ENCODE data around the gene LHFPL6.

LHFPL6 gene

DNA sequence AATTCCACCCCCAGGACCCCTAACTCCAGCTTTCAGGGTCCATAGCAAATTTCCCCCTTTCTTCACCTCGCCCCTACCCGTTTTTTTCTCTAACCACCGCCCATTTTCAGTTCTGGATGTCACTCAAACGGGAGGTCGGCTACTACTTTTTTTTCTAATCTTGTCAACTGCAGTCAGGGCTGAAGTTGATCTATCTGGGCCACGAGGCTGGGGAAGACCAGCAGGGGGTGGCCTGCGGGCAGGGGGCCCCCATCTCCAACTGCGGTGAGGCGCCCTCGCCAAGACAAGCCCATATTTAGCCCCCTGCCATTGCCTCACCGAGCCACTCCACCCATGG is 748 bp downstream of the LHFPL6 start:
- Mint-ChIP-seq H3K9me3 (no peaks in the 10 kb centered on the region), H3K27me3 (peaks cover 69% of the 10 kb centered on the region), H3K4me3 (peak overlapping the region; percentile 78), H3K36me3 (ENCODE audit: low read depth) (no peaks in the 10 kb centered on the region), H3K27ac (no peak overlapping the region), H3K4me1 (ENCODE audit: low read depth) (peaks cover 14% of the 10 kb centered on the region)

DNA sequence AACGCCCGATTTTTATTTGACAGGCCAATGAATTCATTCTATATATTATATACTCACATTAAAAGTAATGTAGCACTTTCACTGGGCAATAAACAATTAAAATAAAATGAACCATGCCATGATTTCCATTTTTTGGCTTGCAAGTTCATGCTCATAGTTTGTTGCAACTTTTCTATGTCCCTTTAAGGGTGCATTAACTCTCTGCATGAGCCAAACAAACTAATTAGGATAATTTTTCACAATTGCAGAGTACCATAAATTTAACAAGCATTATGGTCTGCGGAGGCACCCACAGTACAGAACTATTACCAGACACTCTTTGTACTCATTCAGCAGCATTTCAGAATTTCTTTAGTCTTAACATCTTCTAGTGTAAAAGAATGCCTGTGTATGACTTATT is 1.4 kb downstream of the LHFPL6 start:
- Mint-ChIP-seq H3K4me1 (ENCODE audit: low read depth) (peaks cover 14% of the 10 kb centered on the region), H3K9me3 (no peaks in the 10 kb centered on the region), H3K4me3 (peak overlapping the region; percentile 78), H3K27ac (no peak overlapping the region), H3K27me3 (peaks cover 69% of the 10 kb centered on the region), H3K36me3 (ENCODE audit: low read depth) (no peaks in the 10 kb centered on the region)

DNA sequence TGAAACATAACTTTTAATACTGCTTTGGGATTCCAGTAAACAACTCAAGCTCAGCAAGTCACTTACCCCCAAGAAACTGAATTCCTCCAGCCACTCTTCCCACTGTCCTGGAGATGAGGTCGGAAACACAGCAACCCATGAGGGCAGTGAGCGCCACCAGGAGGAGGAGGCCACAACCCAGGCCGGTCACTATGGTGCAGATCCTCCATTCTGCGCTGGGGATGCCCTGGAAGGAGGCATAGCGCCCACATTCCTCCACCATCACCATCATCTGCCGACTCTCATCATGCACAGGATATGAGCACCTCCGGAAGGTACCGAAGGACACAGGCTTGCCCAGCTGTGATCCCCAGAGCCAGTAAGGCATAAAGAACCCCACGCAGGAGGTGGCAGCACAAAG is 2.2 kb downstream of the LHFPL6 start:
- H3K4me3 Mint-ChIP-seq = no peak overlapping the region
- peaks cover 69% of the 10 kb centered on the region for H3K27me3 Mint-ChIP-seq
- no peak overlapping the region for H3K27ac Mint-ChIP-seq
- no peaks in the 10 kb centered on the region for H3K9me3 Mint-ChIP-seq
- no peaks in the 10 kb centered on the region for H3K36me3 Mint-ChIP-seq (ENCODE audit: low read depth)
- peaks cover 14% of the 10 kb centered on the region for H3K4me1 Mint-ChIP-seq (ENCODE audit: low read depth)

DNA sequence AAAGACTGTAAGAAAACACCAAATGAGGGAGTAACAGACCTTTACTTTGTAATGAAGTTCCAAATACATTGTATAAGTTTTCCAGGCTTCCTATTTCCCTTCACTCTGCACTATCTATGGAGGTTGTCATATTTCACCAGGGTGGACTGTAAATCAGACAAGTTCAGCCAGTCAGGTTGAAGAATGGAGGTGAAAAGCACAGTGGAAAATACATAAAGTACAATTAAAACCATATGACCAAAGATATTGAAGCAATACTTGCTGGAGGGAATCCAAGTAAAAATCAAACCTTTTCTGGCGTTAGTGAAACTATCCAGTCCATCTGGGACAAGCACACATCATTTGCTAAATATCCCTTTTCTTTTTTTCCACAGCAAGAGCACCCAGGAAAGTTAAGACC is 3.2 kb downstream of the LHFPL6 start:
- H3K4me1 Mint-ChIP-seq (ENCODE audit: low read depth) = peaks cover 14% of the 10 kb centered on the region
- peaks cover 61% of the 10 kb centered on the region for H3K27me3 Mint-ChIP-seq
- H3K4me3 Mint-ChIP-seq = no peak overlapping the region
- H3K9me3 Mint-ChIP-seq = no peaks in the 10 kb centered on the region
- H3K27ac Mint-ChIP-seq = no peak overlapping the region
- H3K36me3 Mint-ChIP-seq (ENCODE audit: low read depth) = no peaks in the 10 kb centered on the region

DNA sequence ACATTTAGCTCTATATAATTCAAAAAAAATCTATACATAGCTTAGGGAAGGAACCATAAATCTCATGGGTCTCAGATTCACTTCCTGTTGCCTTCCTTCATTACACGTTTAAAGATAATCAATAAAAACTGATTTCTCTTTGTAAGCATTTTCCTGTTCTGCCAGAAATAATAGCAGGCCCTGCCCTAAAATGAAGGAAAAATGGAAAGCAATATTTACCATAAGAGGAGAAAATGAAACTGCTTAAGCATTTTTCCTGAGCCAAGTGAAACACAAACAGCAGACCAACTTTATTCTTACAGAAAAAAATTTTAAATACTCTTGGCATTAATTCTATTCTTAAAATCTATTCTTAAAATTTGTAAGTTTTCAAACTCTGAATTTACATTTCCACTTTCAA is 4.0 kb downstream of the LHFPL6 start:
- Mint-ChIP-seq H3K36me3 (ENCODE audit: low read depth) (no peaks in the 10 kb centered on the region), H3K27me3 (peaks cover 52% of the 10 kb centered on the region), H3K27ac (no peak overlapping the region), H3K9me3 (no peaks in the 10 kb centered on the region), H3K4me3 (no peak overlapping the region), H3K4me1 (ENCODE audit: low read depth) (peaks cover 14% of the 10 kb centered on the region)

DNA sequence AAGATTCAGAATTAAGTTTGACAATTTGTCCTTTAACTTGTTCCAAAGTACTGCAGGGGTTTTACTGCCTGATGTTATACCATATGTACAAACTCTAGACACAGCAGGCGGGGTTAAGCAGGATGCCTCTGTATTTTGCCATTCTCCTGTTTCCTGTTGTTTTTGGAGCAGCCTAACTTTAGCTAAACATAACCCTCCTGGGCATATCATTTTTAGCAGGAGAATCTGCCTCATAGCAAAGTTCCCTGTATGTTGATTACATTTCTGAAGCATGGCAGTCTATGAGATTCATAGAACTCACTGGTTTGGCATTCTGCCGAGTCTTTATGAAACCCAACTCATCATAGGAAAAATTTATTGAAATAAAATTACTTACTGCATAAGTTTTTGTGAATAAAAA is 5.2 kb downstream of the LHFPL6 start:
- peaks cover 44% of the 10 kb centered on the region for H3K27me3 Mint-ChIP-seq
- H3K4me3 Mint-ChIP-seq = no peak overlapping the region
- H3K36me3 Mint-ChIP-seq (ENCODE audit: low read depth) = no peaks in the 10 kb centered on the region
- no peaks in the 10 kb centered on the region for H3K9me3 Mint-ChIP-seq
- H3K27ac Mint-ChIP-seq = no peak overlapping the region
- H3K4me1 Mint-ChIP-seq (ENCODE audit: low read depth) = peaks cover 6% of the 10 kb centered on the region

DNA sequence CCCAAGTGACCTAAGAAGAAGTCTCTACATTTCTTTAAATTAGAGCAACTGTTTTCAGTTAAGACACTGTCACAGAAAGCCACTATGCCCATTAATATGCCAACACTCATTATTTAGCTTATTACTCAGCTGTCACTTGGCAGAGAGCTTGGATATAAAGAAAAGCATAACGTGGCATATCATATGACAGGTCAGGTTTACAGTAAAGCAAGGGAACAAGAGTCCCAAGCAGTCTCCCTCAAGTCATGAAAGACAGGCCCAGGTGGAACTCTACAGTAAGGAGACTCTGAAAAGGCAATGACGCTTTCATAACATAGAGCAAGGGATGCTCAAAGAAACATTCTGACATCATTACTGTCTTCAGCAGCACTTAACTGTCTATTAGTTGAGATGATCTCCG is 6.3 kb downstream of the LHFPL6 start:
- H3K27ac Mint-ChIP-seq = no peak overlapping the region
- H3K4me3 Mint-ChIP-seq = no peak overlapping the region
- no peaks in the 10 kb centered on the region for H3K4me1 Mint-ChIP-seq (ENCODE audit: low read depth)
- no peaks in the 10 kb centered on the region for H3K36me3 Mint-ChIP-seq (ENCODE audit: low read depth)
- no peaks in the 10 kb centered on the region for H3K9me3 Mint-ChIP-seq
- H3K27me3 Mint-ChIP-seq = peaks cover 36% of the 10 kb centered on the region

DNA sequence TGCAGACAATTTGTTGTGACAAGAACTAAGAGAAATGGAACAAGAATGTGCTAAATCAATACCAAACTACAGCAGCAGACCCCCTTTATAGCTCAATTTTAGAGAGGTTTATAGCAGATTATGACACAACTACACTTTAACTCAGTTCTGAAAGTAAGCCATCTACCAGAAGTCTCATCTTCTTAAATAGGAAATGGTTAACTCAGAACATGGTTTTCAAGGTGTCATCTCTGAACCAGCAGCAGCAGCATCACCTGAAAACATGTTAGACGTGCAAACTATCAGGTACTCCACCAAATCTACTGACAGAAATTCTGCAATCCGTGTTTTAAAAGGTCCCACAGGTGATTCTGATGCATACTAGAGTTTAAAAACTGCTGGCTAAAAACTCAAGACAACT is 6.8 kb downstream of the LHFPL6 start:
- Mint-ChIP-seq H3K4me1 (ENCODE audit: low read depth) (no peaks in the 10 kb centered on the region), H3K27me3 (peaks cover 31% of the 10 kb centered on the region), H3K27ac (no peak overlapping the region), H3K4me3 (no peak overlapping the region), H3K36me3 (ENCODE audit: low read depth) (no peaks in the 10 kb centered on the region), H3K9me3 (no peaks in the 10 kb centered on the region)

DNA sequence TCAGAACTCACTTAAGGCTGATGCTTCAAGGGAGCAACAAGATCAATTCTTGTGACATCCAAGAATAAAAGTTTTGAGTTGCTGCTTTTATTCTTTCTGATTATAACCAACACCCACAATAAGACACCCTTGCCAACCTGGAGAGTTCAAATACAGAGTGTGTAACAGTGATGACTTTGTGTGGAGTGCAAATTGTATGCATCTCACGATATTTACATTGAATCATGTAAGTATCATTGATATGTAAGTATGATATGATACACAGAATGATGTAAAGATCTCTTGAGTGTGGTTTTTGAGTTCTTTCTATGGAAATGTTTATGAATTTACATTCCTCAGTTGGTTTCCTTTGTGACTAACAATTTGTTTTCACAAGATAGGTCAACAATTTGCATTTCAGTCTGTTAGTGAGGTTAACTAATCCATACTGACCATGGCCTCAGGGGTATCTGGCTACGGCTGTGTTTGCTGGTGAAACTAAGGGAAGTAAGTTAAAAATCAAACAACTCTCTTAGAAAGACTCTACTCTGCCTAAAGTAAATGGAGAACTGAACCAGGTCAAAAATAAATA is 12.4 kb downstream of the LHFPL6 start:
- H3K9me3 Mint-ChIP-seq = no peaks in the 10 kb centered on the region
- no peak overlapping the region for H3K4me3 Mint-ChIP-seq
- no peak overlapping the region for H3K27ac Mint-ChIP-seq
- no peaks in the 10 kb centered on the region for H3K36me3 Mint-ChIP-seq (ENCODE audit: low read depth)
- H3K27me3 Mint-ChIP-seq = peaks cover 3% of the 10 kb centered on the region
- no peaks in the 10 kb centered on the region for H3K4me1 Mint-ChIP-seq (ENCODE audit: low read depth)

DNA sequence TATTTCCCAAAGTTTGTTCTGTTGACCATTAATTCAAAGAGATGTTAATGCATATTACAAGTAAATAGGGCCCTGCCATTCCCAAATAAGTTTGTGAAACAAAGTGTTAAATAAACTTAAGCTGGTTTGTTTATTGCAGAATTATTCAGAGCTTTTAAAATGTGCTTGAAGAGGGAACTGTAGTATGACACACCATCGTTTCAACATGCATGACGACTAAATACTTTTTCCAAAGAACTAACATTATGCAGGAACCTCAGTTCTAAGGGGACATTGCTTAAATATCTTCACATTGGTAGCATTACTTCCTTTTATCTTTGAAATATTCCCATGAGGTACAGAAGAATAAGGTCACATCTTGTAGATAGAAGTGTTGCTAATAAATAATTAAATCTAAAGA is 14.6 kb downstream of the LHFPL6 start:
- H3K4me1 Mint-ChIP-seq (ENCODE audit: low read depth) = no peaks in the 10 kb centered on the region
- H3K4me3 Mint-ChIP-seq = no peak overlapping the region
- no peaks in the 10 kb centered on the region for H3K9me3 Mint-ChIP-seq
- no peak overlapping the region for H3K27ac Mint-ChIP-seq
- peaks cover 3% of the 10 kb centered on the region for H3K27me3 Mint-ChIP-seq
- no peaks in the 10 kb centered on the region for H3K36me3 Mint-ChIP-seq (ENCODE audit: low read depth)

DNA sequence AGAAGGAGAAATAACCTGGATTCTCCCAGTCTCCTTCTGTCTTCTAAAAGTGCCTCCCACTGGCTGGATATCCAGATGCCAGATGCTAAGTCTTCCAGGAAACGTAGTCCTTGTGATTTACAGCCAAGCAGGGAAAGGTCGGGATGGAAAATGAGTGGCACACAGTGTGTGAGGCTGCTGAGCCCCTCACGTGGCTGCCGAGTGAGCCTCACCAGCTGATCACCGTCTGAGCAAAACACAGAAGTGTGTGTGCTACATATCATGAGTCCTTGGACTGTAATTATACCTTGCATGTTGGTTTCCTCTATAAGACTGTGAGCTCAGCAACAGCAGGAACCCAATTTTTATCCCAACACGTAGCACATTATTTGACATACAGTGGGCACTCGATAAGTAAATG is 15.1 kb downstream of the LHFPL6 start:
- H3K27ac Mint-ChIP-seq = no peak overlapping the region

DNA sequence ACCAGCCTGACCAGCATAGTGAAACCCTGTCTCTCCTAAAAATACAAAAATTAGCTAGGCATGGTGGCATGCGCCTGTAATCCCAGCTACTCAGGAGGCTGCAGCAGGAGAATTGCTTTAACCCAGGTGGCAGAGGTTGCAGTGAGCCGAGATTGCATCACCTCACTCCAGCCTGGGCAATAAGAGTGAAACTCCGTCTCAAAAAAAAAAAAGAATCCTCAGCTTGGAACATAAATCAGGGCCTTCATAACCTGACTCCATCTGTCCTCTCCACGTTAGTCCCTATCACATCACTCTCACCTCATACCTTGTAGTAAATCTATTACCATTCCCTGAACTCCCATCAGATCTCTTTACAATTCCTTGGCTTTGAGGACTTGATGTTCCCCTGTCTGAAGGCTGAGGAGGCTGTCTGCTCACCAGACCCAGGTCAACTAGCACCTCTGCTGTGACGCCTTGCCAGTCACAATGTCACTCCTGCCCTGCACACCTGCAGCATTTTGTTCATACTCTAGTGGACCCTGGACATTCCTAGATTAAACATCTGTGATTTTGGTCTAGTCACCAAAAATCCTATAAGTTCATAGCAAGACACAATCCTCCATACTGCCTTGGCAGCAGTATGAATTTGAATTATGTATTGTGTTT is 15.9 kb downstream of the LHFPL6 start:
- Mint-ChIP-seq H3K4me3 (no peak overlapping the region), H3K27ac (no peak overlapping the region), H3K36me3 (ENCODE audit: low read depth) (no peaks in the 10 kb centered on the region), H3K9me3 (no peaks in the 10 kb centered on the region), H3K27me3 (peaks cover 3% of the 10 kb centered on the region), H3K4me1 (ENCODE audit: low read depth) (no peaks in the 10 kb centered on the region)

More for the DNA sequence above, 15.1 kb downstream of the LHFPL6 start:
- no peak overlapping the region for H3K4me3 Mint-ChIP-seq
- no peaks in the 10 kb centered on the region for H3K4me1 Mint-ChIP-seq (ENCODE audit: low read depth)
- H3K27me3 Mint-ChIP-seq = peaks cover 3% of the 10 kb centered on the region
- H3K9me3 Mint-ChIP-seq = no peaks in the 10 kb centered on the region
- no peaks in the 10 kb centered on the region for H3K36me3 Mint-ChIP-seq (ENCODE audit: low read depth)

DNA sequence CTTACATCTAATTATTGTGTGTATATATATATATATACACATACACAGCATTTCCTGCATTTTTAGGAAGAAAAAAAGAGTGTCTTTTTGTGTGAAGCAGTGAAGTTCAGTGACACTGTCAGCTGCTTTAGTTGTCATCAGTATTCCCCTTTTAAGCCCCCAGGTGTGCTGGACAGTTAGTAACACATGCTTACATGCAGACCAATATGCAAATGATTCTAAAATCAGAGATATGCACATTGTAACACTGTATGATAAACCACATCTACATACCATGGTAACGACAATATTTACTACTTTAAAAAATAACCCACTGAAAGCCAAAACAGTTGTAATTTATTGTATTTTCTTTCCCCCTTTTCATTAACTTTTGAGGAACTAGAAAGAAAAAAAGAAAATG is 16.8 kb downstream of the LHFPL6 start:
- Mint-ChIP-seq H3K27ac (no peak overlapping the region), H3K4me3 (no peak overlapping the region), H3K36me3 (ENCODE audit: low read depth) (no peaks in the 10 kb centered on the region), H3K4me1 (ENCODE audit: low read depth) (no peaks in the 10 kb centered on the region), H3K9me3 (no peaks in the 10 kb centered on the region), H3K27me3 (peaks cover 3% of the 10 kb centered on the region)

DNA sequence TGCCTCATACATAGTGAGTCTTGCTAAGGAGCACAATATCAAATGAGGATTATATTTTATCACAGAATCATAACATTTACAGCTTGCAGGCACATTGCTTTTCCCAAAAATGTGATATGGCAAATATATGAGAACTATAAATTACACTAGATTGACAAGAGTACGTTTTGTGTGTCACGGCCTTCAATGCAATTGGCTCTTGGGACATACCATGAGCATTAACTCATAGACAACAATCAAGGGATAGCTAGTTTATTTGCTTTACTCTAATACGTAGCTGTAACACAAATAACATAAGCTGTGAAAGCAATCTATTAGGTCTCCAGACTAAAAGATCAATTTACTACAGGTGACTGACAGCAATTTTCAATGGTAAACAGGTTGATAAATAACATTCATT is 17.8 kb downstream of the LHFPL6 start:
- Mint-ChIP-seq H3K4me1 (ENCODE audit: low read depth) (no peaks in the 10 kb centered on the region), H3K9me3 (no peaks in the 10 kb centered on the region), H3K27me3 (peaks cover under 1% of the 10 kb centered on the region), H3K27ac (no peak overlapping the region), H3K4me3 (no peak overlapping the region), H3K36me3 (ENCODE audit: low read depth) (no peaks in the 10 kb centered on the region)

DNA sequence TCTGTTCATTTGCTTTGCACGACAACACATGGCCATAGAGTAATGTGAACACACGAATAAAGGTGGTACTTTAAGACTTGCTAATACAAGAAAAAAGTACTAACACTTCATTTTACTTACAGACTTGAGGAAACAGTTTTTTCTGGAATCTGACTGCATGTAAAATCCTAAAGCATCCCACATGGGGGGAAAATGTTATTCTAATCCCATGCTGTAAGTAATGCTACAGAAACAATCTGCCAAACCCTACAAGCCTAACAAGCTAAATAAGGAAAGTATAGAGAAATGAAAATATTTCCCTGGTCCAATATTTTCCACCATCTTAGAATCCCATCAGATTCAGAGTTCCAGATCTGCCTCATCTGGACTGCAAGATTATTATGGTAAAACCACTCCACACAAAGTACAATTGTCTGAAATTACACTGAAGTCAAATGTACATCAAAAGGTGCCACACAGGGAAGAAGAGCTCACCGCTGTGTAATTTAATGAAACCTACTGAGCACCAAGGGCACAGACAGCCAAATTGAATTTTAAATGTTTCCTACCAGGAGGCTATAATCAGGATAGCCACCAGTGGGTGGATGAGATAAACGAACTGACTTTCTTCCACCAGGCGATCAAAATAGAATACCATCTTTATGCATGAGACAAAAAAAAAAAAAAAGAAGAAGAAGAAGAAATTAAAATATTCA is 22.0 kb downstream of the LHFPL6 start:
- Mint-ChIP-seq H3K36me3 (ENCODE audit: low read depth) (no peaks in the 10 kb centered on the region), H3K27ac (no peak overlapping the region), H3K9me3 (no peaks in the 10 kb centered on the region), H3K4me3 (no peak overlapping the region), H3K27me3 (peaks cover under 1% of the 10 kb centered on the region), H3K4me1 (ENCODE audit: low read depth) (no peaks in the 10 kb centered on the region)

DNA sequence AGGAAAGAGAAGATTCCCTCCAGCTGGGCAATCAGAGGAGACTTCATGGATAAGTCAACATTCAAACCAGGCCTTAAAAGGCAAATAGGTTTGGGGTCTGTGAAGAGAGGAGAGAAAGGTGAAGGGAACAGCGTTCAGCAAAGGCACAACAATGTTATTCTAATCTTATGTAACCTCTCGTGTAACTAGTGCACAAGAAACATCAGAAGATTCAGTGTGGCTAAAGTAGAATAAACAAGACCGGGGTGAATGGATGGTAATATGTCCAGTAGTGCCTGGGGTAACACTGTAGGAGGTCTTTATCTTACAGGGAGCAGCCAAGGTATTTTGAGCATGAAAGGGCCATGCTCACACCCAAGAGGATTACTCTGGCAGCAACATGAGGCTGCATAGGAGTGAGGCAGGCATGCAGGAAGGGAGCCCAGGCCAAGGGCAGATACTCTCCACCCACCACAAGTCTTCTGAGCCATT is 24.1 kb downstream of the LHFPL6 start:
- no peak overlapping the region for H3K27ac Mint-ChIP-seq
- peaks cover 4% of the 10 kb centered on the region for H3K27me3 Mint-ChIP-seq
- H3K4me1 Mint-ChIP-seq (ENCODE audit: low read depth) = no peaks in the 10 kb centered on the region
- no peak overlapping the region for H3K4me3 Mint-ChIP-seq
- no peaks in the 10 kb centered on the region for H3K9me3 Mint-ChIP-seq
- no peaks in the 10 kb centered on the region for H3K36me3 Mint-ChIP-seq (ENCODE audit: low read depth)
